ENCODE results near the gene SHROOM4.

SHROOM4 gene

DNA sequence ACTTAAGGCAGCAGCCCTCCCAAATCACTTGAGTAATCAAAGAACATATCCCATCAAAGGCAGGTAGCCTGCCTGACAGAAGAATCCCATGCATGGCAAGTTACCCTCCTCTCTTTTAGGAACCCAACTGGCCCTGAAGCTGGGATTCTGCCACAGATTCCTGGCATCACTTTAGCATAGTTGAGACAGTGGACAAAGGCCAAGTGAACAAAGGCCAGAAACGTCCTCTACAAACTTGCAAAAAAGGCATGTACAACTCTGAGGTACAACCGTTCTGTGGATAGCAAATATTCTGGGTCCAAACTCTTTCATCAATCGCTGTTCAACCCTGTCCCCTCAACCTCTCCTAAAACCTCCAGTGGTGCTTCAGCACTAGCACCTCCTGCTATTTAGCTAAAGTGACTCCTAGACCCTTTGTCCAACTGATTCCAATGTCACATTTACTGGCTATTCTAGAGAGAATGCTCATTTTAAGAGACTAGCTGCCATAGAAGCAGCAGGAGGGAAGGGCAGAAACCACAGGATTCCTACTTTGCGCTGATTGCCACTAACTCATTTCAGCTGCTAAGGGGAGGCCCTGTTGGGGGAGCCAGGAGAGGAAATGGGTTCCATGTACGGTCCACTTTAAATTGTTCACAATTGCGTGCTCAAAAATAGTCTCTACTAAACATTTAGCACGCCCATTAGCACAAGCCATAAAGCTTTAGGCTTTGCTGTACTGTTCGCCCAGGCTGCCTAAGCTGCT, 105.9 kb downstream of the SHROOM4 start:
- no peak overlapping the region for H3K27ac ChIP-seq (ENCODE audit: low read length)
- no peaks in the 10 kb centered on the region for H3K79me2 ChIP-seq (ENCODE audit: insufficient read depth, low read length)
- no peak overlapping the region for H3K4me2 ChIP-seq (ENCODE audit: insufficient read depth, low read length)
- H3K36me3 ChIP-seq (ENCODE audit: insufficient read depth, low read length), result no peaks in the 10 kb centered on the region
- H2AFZ ChIP-seq (ENCODE audit: low read depth, low read length), result no peak overlapping the region
- no peaks in the 10 kb centered on the region for H3K4me1 ChIP-seq (ENCODE audit: insufficient read depth, low read length)
- no peak for ATAC-seq (ENCODE audit: insufficient read depth, low read depth)
- DNase-seq, result no peak
- H3K4me3 ChIP-seq (ENCODE audit: low read depth in 1 of 2, low read length in 2 of 2), result no peak overlapping the region
- no peak overlapping the region for H3K9ac ChIP-seq (ENCODE audit: low read depth, low read length)
- H4K20me1 ChIP-seq (ENCODE audit: insufficient read depth, low read length), result no peaks in the 10 kb centered on the region
- TF ChIP-seq, protein P1, sequence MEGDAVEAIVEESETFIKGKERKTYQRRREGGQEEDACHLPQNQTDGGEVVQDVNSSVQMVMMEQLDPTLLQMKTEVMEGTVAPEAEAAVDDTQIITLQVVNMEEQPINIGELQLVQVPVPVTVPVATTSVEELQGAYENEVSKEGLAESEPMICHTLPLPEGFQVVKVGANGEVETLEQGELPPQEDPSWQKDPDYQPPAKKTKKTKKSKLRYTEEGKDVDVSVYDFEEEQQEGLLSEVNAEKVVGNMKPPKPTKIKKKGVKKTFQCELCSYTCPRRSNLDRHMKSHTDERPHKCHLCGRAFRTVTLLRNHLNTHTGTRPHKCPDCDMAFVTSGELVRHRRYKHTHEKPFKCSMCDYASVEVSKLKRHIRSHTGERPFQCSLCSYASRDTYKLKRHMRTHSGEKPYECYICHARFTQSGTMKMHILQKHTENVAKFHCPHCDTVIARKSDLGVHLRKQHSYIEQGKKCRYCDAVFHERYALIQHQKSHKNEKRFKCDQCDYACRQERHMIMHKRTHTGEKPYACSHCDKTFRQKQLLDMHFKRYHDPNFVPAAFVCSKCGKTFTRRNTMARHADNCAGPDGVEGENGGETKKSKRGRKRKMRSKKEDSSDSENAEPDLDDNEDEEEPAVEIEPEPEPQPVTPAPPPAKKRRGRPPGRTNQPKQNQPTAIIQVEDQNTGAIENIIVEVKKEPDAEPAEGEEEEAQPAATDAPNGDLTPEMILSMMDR (IDR thresholded peaks at IDR 0.05; ENCODE audit: borderline replicate concordance, extremely low read depth, low read length, poor library complexity, severe bottlenecking), result no peak
- no peak for TF ChIP-seq EZH2 (IDR thresholded peaks at IDR 0.05; ENCODE audit: borderline replicate concordance, low read depth, low read length, severe bottlenecking)
- H3K27me3 ChIP-seq (ENCODE audit: insufficient read depth, low read length, poor library complexity), result no peaks in the 10 kb centered on the region
- no peaks in the 10 kb centered on the region for H3K9me3 ChIP-seq (ENCODE audit: insufficient read depth, low read length, severe bottlenecking)

DNA sequence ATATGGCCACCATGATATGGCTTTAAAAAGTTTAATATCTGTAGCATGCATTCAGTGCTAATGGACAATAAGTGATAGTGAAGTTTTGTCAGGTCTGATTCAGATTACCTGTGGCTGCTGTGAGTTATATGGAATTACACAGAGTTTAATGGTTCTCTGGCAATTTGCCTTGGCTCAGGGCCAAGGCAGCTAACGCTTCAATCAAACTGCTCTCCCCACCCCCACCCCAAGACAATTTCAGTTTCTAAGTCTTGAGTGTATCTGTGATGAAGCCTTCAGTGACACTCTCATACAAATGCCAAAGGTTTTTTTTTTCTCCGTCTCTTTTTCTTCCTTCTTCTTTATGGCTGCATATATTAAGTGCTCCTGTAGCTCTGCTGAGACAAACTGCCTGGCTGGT, 106.6 kb downstream of the SHROOM4 start:
- Histone ChIP-seq H3K9me3 (ENCODE audit: insufficient read depth, low read length, severe bottlenecking) (no peaks in the 10 kb centered on the region), H3K79me2 (ENCODE audit: insufficient read depth, low read length) (no peaks in the 10 kb centered on the region), H3K4me3 (ENCODE audit: low read depth in 1 of 2, low read length in 2 of 2) (no peak overlapping the region), H3K27ac (ENCODE audit: low read length) (no peak overlapping the region), H3K4me2 (ENCODE audit: insufficient read depth, low read length) (no peak overlapping the region), H3K4me1 (ENCODE audit: insufficient read depth, low read length) (no peaks in the 10 kb centered on the region), H3K27me3 (ENCODE audit: insufficient read depth, low read length, poor library complexity) (no peaks in the 10 kb centered on the region), H3K9ac (ENCODE audit: low read depth, low read length) (no peak overlapping the region), H4K20me1 (ENCODE audit: insufficient read depth, low read length) (no peaks in the 10 kb centered on the region), H2AFZ (ENCODE audit: low read depth, low read length) (no peak overlapping the region), H3K36me3 (ENCODE audit: insufficient read depth, low read length) (no peaks in the 10 kb centered on the region)
- DNase-seq, result no peak
- ATAC-seq (ENCODE audit: insufficient read depth, low read depth), result no peak
- TF ChIP-seq, protein P1 (IDR thresholded peaks at IDR 0.05; ENCODE audit: borderline replicate concordance, extremely low read depth, low read length, poor library complexity, severe bottlenecking), result no peak
- TF ChIP-seq EZH2 (IDR thresholded peaks at IDR 0.05; ENCODE audit: borderline replicate concordance, low read depth, low read length, severe bottlenecking), result no peak

DNA sequence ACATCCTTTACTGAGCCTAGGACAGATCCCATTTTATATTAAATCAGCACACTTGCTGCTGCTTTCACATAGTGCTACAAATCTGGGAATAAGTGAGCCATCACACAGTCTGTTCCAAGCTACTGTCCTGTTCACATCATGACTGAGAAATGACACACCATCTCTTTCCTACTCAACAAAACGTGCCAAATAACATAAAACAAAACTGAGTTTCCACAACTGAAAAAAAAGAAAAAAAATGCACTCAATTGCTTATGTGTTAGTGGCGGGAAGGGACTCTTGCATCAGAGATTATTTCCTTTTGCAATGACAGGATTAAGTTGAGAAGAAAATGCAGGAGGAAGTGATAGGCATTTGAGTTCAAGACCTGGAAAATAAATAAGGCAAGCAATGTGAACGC, 109.0 kb downstream of the SHROOM4 start:
- Histone ChIP-seq H4K20me1 (ENCODE audit: insufficient read depth, low read length) (no peaks in the 10 kb centered on the region), H3K4me3 (ENCODE audit: low read depth in 1 of 2, low read length in 2 of 2) (no peak overlapping the region), H3K4me2 (ENCODE audit: insufficient read depth, low read length) (no peak overlapping the region), H3K9me3 (ENCODE audit: insufficient read depth, low read length, severe bottlenecking) (no peaks in the 10 kb centered on the region), H3K27ac (ENCODE audit: low read length) (no peak overlapping the region), H3K9ac (ENCODE audit: low read depth, low read length) (no peak overlapping the region), H2AFZ (ENCODE audit: low read depth, low read length) (no peak overlapping the region), H3K4me1 (ENCODE audit: insufficient read depth, low read length) (no peaks in the 10 kb centered on the region), H3K36me3 (ENCODE audit: insufficient read depth, low read length) (no peaks in the 10 kb centered on the region), H3K79me2 (ENCODE audit: insufficient read depth, low read length) (no peaks in the 10 kb centered on the region), H3K27me3 (ENCODE audit: insufficient read depth, low read length, poor library complexity) (no peaks in the 10 kb centered on the region)
- no peak for ATAC-seq (ENCODE audit: insufficient read depth, low read depth)
- TF ChIP-seq, protein P1 (IDR thresholded peaks at IDR 0.05; ENCODE audit: borderline replicate concordance, extremely low read depth, low read length, poor library complexity, severe bottlenecking), result no peak
- TF ChIP-seq EZH2 (IDR thresholded peaks at IDR 0.05; ENCODE audit: borderline replicate concordance, low read depth, low read length, severe bottlenecking), result no peak
- no peak for DNase-seq

Data from DND-41 (cell line).